Neural crest cell (in vitro differentiated cells): ENCODE measurements around the gene SENP8. TPM values are rescaled to one million over a fixed set of nuclear protein-coding genes. Genes with fewer than 3 reads are reported as not detected.
A peak's percentile ranks its signal among the peaks of the same experiment; 100 is the strongest.

Experiments
- DNase-seq: peaks from one replicate; pipeline ENCODE4 v3.0.0; 2021; ENCODE audit warnings: low read depth, mixed read lengths, low spot score
- H3K27ac Mint-ChIP-seq: one replicate; pipeline ENCODE4 v1.8.0; 2021; ENCODE audit warnings: mild to moderate bottlenecking, mixed read lengths; ENCODE audit not compliant: unreplicated experiment
- H3K27me3 Mint-ChIP-seq: 2 replicates; pipeline ENCODE4 v1.8.0; 2021; ENCODE audit warnings: low read depth, mild to moderate bottlenecking, mixed read lengths
- H3K36me3 Mint-ChIP-seq: 2 replicates; pipeline ENCODE4 v1.8.0; 2021; ENCODE audit warnings: low read depth, mild to moderate bottlenecking, mixed read lengths
- H3K4me1 Mint-ChIP-seq: 2 replicates; pipeline ENCODE4 v1.8.0; 2021; ENCODE audit warnings: mixed read lengths
- H3K4me3 Mint-ChIP-seq: one replicate; pipeline ENCODE4 v1.8.0; 2021; ENCODE audit warnings: mild to moderate bottlenecking, mixed read lengths
- H3K9me3 Mint-ChIP-seq: 2 replicates; pipeline ENCODE4 v1.8.0; 2021; ENCODE audit warnings: mixed read lengths
- CTCF ChIP-seq: fragments of 200-600 bp; sonication (generic); conservative IDR thresholded peaks from 2 replicates; pipeline ENCODE4 v1.5.0; 2021; ENCODE audit warnings: antibody characterized with exemption, mild to moderate bottlenecking
- total RNA-seq: library from RNA; stranded (reverse); gene quantifications from 2 replicates; pipeline ENCODE4 v1.2.1, GENCODE V29; 2021

SENP8 gene
- total RNA-seq, 1 donor from 2014 or later: 4.3 TPM

GRCh38 chr15:72183781-72184164, 65.6 kb downstream of the SENP8 start:
- no peaks in the 10 kb centered on the region for H3K36me3 Mint-ChIP-seq
- no peak for DNase-seq
- TF ChIP-seq CTCF: no peak
- H3K27me3 Mint-ChIP-seq: peaks cover 44% of the 10 kb centered on the region
- no peaks in the 10 kb centered on the region for H3K9me3 Mint-ChIP-seq
- no peak overlapping the region for H3K27ac Mint-ChIP-seq
- no peak overlapping the region for H3K4me3 Mint-ChIP-seq
- peaks cover 35% of the 10 kb centered on the region for H3K4me1 Mint-ChIP-seq

GRCh38 chr15:72184165-72184811, 66.1 kb downstream of the SENP8 start:
- DNase-seq: peak; percentile 30

GRCh38 chr15:72189250-72189902, 71.2 kb downstream of the SENP8 start:
- no peaks in the 10 kb centered on the region for H3K4me1 Mint-ChIP-seq
- H3K27me3 Mint-ChIP-seq: peaks cover 62% of the 10 kb centered on the region
- TF ChIP-seq CTCF: no peak
- H3K36me3 Mint-ChIP-seq: no peaks in the 10 kb centered on the region
- no peak overlapping the region for H3K4me3 Mint-ChIP-seq
- no peak overlapping the region for H3K27ac Mint-ChIP-seq
- DNase-seq: no peak
- H3K9me3 Mint-ChIP-seq: no peaks in the 10 kb centered on the region

More at GRCh38 chr15:72184165-72184811, 66.1 kb downstream of the SENP8 start:
- Mint-ChIP-seq H3K4me3 (no peak overlapping the region), H3K36me3 (no peaks in the 10 kb centered on the region), H3K27ac (no peak overlapping the region), H3K9me3 (no peaks in the 10 kb centered on the region), H3K4me1 (peaks cover 32% of the 10 kb centered on the region), H3K27me3 (peaks cover 47% of the 10 kb centered on the region)
- TF ChIP-seq CTCF: no peak

- Mint-ChIP-seq H3K4me3 (peak overlapping the region; percentile 27), H3K27ac (no peak overlapping the region), H3K36me3 (no peaks in the 10 kb centered on the region), H3K9me3 (no peaks in the 10 kb centered on the region), H3K27me3 (peaks cover 72% of the 10 kb centered on the region), H3K4me1 (peaks cover 4% of the 10 kb centered on the region)
- TF ChIP-seq CTCF: no peak
- no peak for DNase-seq
These were observed 74.2 kb downstream of the SENP8 start for GRCh38 chr15:72192416-72192815.

Other genes starting within 250 kb of the SENP8 start
- gene MYO9A, start 253 bp upstream of the SENP8 start, total RNA-seq: 31.3 and 33.6 TPM in 2 replicates
- gene GRAMD2A, start 79.4 kb downstream of the SENP8 start, total RNA-seq: 0.35 and 0.48 TPM in 2 replicates
- gene PKM, start 112.8 kb downstream of the SENP8 start, total RNA-seq: 905 and 917 TPM in 2 replicates
- 83.2 and 88.9 TPM in 2 replicates for gene PARP6, start 154.2 kb downstream of the SENP8 start, total RNA-seq
- gene CELF6, start 201.8 kb downstream of the SENP8 start, total RNA-seq: 1.1 and 1.3 TPM in 2 replicates